ENCODE measurements around the gene BIRC6. TPM values are rescaled to one million over a fixed set of nuclear protein-coding genes. Genes with fewer than 3 reads are reported as not detected.

The BIRC6 gene, protein sequence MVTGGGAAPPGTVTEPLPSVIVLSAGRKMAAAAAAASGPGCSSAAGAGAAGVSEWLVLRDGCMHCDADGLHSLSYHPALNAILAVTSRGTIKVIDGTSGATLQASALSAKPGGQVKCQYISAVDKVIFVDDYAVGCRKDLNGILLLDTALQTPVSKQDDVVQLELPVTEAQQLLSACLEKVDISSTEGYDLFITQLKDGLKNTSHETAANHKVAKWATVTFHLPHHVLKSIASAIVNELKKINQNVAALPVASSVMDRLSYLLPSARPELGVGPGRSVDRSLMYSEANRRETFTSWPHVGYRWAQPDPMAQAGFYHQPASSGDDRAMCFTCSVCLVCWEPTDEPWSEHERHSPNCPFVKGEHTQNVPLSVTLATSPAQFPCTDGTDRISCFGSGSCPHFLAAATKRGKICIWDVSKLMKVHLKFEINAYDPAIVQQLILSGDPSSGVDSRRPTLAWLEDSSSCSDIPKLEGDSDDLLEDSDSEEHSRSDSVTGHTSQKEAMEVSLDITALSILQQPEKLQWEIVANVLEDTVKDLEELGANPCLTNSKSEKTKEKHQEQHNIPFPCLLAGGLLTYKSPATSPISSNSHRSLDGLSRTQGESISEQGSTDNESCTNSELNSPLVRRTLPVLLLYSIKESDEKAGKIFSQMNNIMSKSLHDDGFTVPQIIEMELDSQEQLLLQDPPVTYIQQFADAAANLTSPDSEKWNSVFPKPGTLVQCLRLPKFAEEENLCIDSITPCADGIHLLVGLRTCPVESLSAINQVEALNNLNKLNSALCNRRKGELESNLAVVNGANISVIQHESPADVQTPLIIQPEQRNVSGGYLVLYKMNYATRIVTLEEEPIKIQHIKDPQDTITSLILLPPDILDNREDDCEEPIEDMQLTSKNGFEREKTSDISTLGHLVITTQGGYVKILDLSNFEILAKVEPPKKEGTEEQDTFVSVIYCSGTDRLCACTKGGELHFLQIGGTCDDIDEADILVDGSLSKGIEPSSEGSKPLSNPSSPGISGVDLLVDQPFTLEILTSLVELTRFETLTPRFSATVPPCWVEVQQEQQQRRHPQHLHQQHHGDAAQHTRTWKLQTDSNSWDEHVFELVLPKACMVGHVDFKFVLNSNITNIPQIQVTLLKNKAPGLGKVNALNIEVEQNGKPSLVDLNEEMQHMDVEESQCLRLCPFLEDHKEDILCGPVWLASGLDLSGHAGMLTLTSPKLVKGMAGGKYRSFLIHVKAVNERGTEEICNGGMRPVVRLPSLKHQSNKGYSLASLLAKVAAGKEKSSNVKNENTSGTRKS (N-terminal part only)
- 105 and 129 TPM in 2 replicates for total RNA-seq

DNA sequence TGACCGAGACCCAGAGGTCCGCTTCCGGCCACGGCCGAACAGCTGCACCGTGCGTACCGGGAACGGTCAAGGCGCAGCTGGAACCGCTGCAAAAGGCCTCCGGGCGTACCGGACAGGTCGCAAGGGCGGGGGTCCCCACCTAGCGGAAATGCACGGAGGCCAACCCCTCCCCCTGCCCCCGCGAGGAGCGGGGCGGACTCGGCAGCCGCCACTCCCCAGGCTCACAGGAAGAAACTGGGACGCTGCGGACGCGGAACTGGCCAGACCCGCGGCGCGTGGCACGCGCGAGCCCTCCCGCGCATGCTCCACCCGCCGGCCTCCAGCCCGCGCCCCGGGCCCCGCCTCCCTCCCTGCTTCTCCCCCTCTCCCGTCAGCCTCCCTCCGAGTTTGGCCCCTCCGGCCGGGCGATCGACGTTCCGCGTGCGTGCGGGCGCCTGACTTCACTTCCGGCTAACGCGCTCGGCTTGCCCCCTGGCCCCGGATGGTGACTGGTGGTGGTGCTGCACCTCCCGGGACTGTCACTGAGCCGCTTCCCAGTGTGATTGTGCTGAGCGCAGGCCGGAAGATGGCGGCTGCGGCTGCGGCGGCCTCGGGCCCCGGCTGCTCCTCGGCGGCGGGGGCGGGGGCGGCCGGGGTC lies at the start of gene BIRC6:
Gene BIRC6, plus strand, starts transcription at position 343 of the 637 bp plus-strand sequence. Its CDS starts 139 bp downstream, at position 482.

DNA sequence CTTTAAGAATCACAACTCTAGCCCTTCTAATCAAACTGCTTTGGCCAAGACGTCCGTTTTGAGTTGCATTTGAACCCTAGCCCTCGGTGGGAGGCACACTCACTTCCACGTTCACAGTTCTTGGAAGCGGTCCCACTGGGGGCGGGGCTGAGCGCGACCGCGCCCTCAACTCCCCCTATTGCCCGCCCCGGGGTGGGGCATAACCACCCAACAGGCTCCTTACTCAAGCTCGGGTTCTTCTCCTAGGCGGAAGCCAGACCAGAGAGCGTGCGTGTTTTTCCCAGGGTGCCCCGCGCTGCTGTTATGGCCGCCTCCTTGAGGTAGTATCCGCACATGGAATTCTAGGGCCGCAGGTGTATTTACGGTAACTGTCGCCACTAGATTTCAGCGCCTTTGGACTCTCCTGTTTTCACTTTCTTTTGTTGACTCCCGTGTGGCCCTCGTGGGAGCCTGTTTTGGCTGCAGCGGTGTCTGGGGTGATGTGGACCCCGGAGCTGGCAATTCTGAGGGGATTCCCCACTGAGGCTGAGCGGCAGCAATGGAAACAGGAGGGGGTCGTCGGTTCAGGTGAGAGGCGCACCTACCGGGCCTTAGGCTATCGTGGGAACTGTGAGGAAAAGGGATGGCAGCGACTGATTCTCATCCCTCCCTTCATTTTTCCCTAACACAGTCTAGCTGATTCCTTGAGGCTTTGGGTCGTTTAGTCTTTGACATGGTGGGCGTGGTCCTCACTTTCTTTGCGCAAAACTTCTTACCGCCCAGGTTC lies 271.2 kb downstream of the BIRC6 start, which contains the start of gene TTC27:
Gene TTC27, plus strand, starts transcription at position 237 of the 766 bp plus-strand sequence. Its CDS starts 243 bp downstream, at position 480.

Other genes with a start within 250 kb of the BIRC6 start
- 22.7 and 26.6 TPM in 2 replicates for gene SLC30A6, start 191.2 kb upstream of the BIRC6 start, total RNA-seq
- 0.21 TPM in 1 of 2 replicates, not detected in the other for gene NLRC4, start 92.1 kb upstream of the BIRC6 start, total RNA-seq
- gene YIPF4, start 79.1 kb upstream of the BIRC6 start, total RNA-seq: 23.1 and 27.1 TPM in 2 replicates